DOHH2 (cell line): ENCODE measurements around the gene CEP85L.

Source experiments
- H3F3A ChIP-seq: fragments of 200-600 bp; sonication (generic), shearing (Covaris generic); 2 replicates; pipeline ENCODE4 v1.6.0; 2016; ENCODE audit warnings: antibody characterized with exemption, mild to moderate bottlenecking; ENCODE audit not compliant: control insufficient read depth, insufficient read depth
- H3K27ac ChIP-seq: fragments of 200-600 bp; sonication (generic); 2 replicates; pipeline ENCODE4 v1.5.1; 2014; ENCODE audit warnings: low read depth, mild to moderate bottlenecking, low read length, moderate library complexity
- H3K27me3 ChIP-seq: fragments of 200-600 bp; sonication (generic); 2 replicates; pipeline ENCODE4 v1.6.1; 2014; ENCODE audit warnings: mild to moderate bottlenecking, low read length, mixed read lengths; ENCODE audit not compliant: control insufficient read depth
- H3K36me3 ChIP-seq: fragments of 200-600 bp; sonication (generic); 2 replicates; pipeline ENCODE4 v1.6.1; 2014; ENCODE audit warnings: mild to moderate bottlenecking, low read length, moderate library complexity, mixed read lengths; ENCODE audit not compliant: control insufficient read depth
- H3K4me1 ChIP-seq: fragments of 200-600 bp; sonication (generic); 2 replicates; pipeline ENCODE4 v1.6.1; 2014; ENCODE audit warnings: mild to moderate bottlenecking, low read length, mixed read lengths; ENCODE audit not compliant: control insufficient read depth
- H3K4me2 ChIP-seq: fragments of 200-600 bp; sonication (generic); 2 replicates; pipeline ENCODE4 v1.6.0; 2014; ENCODE audit warnings: mild to moderate bottlenecking, low read length, moderate library complexity
- H3K4me3 ChIP-seq: fragments of 200-600 bp; sonication (generic); 2 replicates; pipeline ENCODE4 v1.5.1; 2014; ENCODE audit warnings: mild to moderate bottlenecking, low read length, mixed read lengths
- H3K79me2 ChIP-seq: fragments of 200-600 bp; sonication (generic); 2 replicates; pipeline ENCODE4 v1.6.1; 2014; ENCODE audit warnings: mild to moderate bottlenecking, low read length, mixed read lengths; ENCODE audit not compliant: control insufficient read depth
- H3K9me2 ChIP-seq: fragments of 200-600 bp; sonication (generic); replicated peaks from 2 replicates; pipeline ENCODE4 v1.6.1; 2014; ENCODE audit warnings: mild to moderate bottlenecking, low read length, mixed read lengths; ENCODE audit not compliant: control insufficient read depth
- H3K9me3 ChIP-seq: fragments of 200-600 bp; sonication (generic); 2 replicates; pipeline ENCODE4 v1.6.1; 2014; ENCODE audit warnings: antibody characterized with exemption, low read length, mixed read lengths; ENCODE audit not compliant: control insufficient read depth, insufficient read depth
- H4K20me1 ChIP-seq: fragments of 200-600 bp; sonication (generic); 2 replicates; pipeline ENCODE4 v1.6.0; 2014; ENCODE audit warnings: low read depth, mild to moderate bottlenecking, antibody characterized with exemption, low read length, moderate library complexity; ENCODE audit not compliant: control insufficient read depth, insufficient read depth
- CTCF ChIP-seq: fragments of 200-600 bp; sonication (generic); IDR thresholded peaks from one replicate; pipeline ENCODE4 v1.5.1; 2014; ENCODE audit warnings: antibody characterized with exemption, mild to moderate bottlenecking, low read depth, low read length; ENCODE audit not compliant: poor library complexity, severe bottlenecking
- EZH2phosphoT487 ChIP-seq: fragments of 200-600 bp; sonication (generic); IDR thresholded peaks from 2 replicates; pipeline ENCODE4 v1.6.1; 2017; ENCODE audit warnings: borderline replicate concordance, mild to moderate bottlenecking, antibody characterized with exemption, low read length, moderate library complexity, mixed read lengths

CEP85L gene

GRCh38 chr6:118584911-118585310 is 66.5 kb downstream of the CEP85L start:
- H3F3A ChIP-seq: no peaks in the 10 kb centered on the region
- H3K79me2 ChIP-seq: no peaks in the 10 kb centered on the region

GRCh38 chr6:118581489-118581959 is 69.9 kb downstream of the CEP85L start:
- no peaks in the 10 kb centered on the region for H3K36me3 ChIP-seq
- no peaks in the 10 kb centered on the region for H3K9me2 ChIP-seq
- no peak overlapping the region for H3K27ac ChIP-seq
- H3K9me3 ChIP-seq: peaks cover 28% of the 10 kb centered on the region
- H3K4me3 ChIP-seq: no peak overlapping the region
- H3K4me2 ChIP-seq: no peak overlapping the region
- no peaks in the 10 kb centered on the region for H4K20me1 ChIP-seq
- TF ChIP-seq EZH2phosphoT487 (no peak), CTCF (no peak)
- H3K79me2 ChIP-seq: no peaks in the 10 kb centered on the region
- no peaks in the 10 kb centered on the region for H3F3A ChIP-seq
- H3K4me1 ChIP-seq: no peaks in the 10 kb centered on the region
- H3K27me3 ChIP-seq: no peaks in the 10 kb centered on the region

More at GRCh38 chr6:118584911-118585310, 66.5 kb downstream of the CEP85L start:
- no peaks in the 10 kb centered on the region for H3K9me2 ChIP-seq
- no peaks in the 10 kb centered on the region for H3K36me3 ChIP-seq
- H3K27me3 ChIP-seq: no peaks in the 10 kb centered on the region
- H3K27ac ChIP-seq: no peak overlapping the region
- no peak overlapping the region for H3K4me3 ChIP-seq
- H3K9me3 ChIP-seq: peaks cover 8% of the 10 kb centered on the region
- no peaks in the 10 kb centered on the region for H3K4me1 ChIP-seq
- TF ChIP-seq EZH2phosphoT487 (no peak), CTCF (no peak)
- H3K4me2 ChIP-seq: no peak overlapping the region
- H4K20me1 ChIP-seq: no peaks in the 10 kb centered on the region

GRCh38 chr6:118580585-118581419 is 70.6 kb downstream of the CEP85L start:
- Histone ChIP-seq H3K79me2 (no peaks in the 10 kb centered on the region), H3K4me2 (no peak overlapping the region), H3K27me3 (no peaks in the 10 kb centered on the region), H3K27ac (no peak overlapping the region), H3F3A (no peaks in the 10 kb centered on the region), H3K9me2 (no peaks in the 10 kb centered on the region), H4K20me1 (no peaks in the 10 kb centered on the region), H3K36me3 (no peaks in the 10 kb centered on the region), H3K4me3 (no peak overlapping the region), H3K4me1 (no peaks in the 10 kb centered on the region), H3K9me3 (peaks cover 29% of the 10 kb centered on the region)
- TF ChIP-seq EZH2phosphoT487: no peak
- TF ChIP-seq CTCF: peak; percentile 74
